Mesothelial cell of epicardium (in vitro differentiated cells): ENCODE data around the gene BLTP2. TPM values are rescaled to one million over a fixed set of nuclear protein-coding genes. Genes with fewer than 3 reads are reported as not detected.

Experiments
- DNase-seq, 2 experiments: peaks; one replicate each; pipeline ENCODE4 v3.0.0; 2021; ENCODE audit warnings: low spot score in 2 of 2; ENCODE audit not compliant: unreplicated experiment in 2 of 2
- H3K27ac Mint-ChIP-seq: 2 replicates; pipeline ENCODE4 v1.8.0; 2021; ENCODE audit warnings: mixed read lengths
- H3K27me3 Mint-ChIP-seq: 2 replicates; pipeline ENCODE4 v1.8.0; 2021; ENCODE audit warnings: low read depth, mixed read lengths
- H3K36me3 Mint-ChIP-seq: 2 replicates; pipeline ENCODE4 v1.8.0; 2021; ENCODE audit warnings: mixed read lengths
- H3K4me1 Mint-ChIP-seq: 2 replicates; pipeline ENCODE4 v1.8.0; 2021; ENCODE audit warnings: mixed read lengths
- H3K4me3 Mint-ChIP-seq: 2 replicates; pipeline ENCODE4 v1.8.0; 2021; ENCODE audit warnings: mild to moderate bottlenecking, moderate library complexity, mixed read lengths
- H3K9me3 Mint-ChIP-seq: 2 replicates; pipeline ENCODE4 v1.8.0; 2021; ENCODE audit warnings: mixed read lengths
- total RNA-seq: library from RNA; stranded (reverse); gene quantifications from 3 replicates; pipeline ENCODE4 v1.2.1, GENCODE V29; 2021
- TF ChIP-seq, protein P1 (sequence below): fragments of 200-600 bp; sonication (generic); IDR thresholded peaks from one replicate; pipeline ENCODE4 v1.5.0; 2021; ENCODE audit warnings: antibody characterized with exemption; ENCODE audit not compliant: unreplicated experiment

BLTP2 gene
- total RNA-seq, 1 donor from 2014 or later: 155 TPM

DNA sequence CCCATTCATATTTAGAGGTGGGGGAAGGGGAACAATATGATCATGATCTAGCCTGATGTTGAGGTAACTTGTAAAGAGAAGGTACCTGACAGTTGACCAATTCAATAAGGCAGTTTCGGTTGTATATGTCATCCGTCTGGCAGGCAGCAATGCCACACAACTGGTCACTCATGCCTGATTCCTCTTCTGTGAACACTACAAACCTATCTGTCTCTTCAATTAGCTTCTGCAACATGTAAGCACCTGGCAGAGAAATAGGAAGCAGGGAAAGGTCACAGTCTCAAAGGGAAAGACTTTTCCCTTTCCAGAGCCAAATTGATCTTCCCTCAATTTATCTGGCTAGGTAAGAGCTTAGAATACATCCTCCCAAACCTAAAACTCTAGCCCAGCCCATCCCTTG is 20.8 kb downstream of the BLTP2 start:
- H3K4me3 Mint-ChIP-seq: no peak overlapping the region
- no peak overlapping the region for H3K27ac Mint-ChIP-seq
- H3K9me3 Mint-ChIP-seq: no peaks in the 10 kb centered on the region
- no peaks in the 10 kb centered on the region for H3K27me3 Mint-ChIP-seq
- TF ChIP-seq, protein P1, sequence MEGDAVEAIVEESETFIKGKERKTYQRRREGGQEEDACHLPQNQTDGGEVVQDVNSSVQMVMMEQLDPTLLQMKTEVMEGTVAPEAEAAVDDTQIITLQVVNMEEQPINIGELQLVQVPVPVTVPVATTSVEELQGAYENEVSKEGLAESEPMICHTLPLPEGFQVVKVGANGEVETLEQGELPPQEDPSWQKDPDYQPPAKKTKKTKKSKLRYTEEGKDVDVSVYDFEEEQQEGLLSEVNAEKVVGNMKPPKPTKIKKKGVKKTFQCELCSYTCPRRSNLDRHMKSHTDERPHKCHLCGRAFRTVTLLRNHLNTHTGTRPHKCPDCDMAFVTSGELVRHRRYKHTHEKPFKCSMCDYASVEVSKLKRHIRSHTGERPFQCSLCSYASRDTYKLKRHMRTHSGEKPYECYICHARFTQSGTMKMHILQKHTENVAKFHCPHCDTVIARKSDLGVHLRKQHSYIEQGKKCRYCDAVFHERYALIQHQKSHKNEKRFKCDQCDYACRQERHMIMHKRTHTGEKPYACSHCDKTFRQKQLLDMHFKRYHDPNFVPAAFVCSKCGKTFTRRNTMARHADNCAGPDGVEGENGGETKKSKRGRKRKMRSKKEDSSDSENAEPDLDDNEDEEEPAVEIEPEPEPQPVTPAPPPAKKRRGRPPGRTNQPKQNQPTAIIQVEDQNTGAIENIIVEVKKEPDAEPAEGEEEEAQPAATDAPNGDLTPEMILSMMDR: no peak
- H3K36me3 Mint-ChIP-seq: peaks cover 50% of the 10 kb centered on the region
- DNase-seq: no peak
- no peaks in the 10 kb centered on the region for H3K4me1 Mint-ChIP-seq

DNA sequence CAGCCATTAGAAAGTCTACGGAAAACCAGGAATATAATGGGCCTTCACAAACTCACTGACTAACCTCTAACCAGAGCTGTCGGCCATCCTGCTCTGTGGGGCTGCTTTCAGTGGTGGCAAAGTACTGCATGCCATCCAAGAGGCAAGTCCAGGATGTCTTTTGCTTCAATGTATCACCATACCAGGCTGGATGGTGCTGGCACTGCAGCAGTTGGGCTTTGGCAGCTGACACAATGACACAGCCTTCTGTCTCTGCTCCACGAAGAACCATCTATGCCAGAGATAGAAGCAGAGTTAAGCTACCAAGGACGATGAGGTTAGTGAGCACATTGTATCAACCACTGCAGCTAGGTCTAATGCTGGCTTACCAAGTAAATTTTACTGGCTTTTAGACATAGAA is 21.3 kb downstream of the BLTP2 start:
- H3K4me3 Mint-ChIP-seq: no peak overlapping the region
- no peaks in the 10 kb centered on the region for H3K27me3 Mint-ChIP-seq
- TF ChIP-seq, protein P1: no peak
- no peaks in the 10 kb centered on the region for H3K4me1 Mint-ChIP-seq
- H3K9me3 Mint-ChIP-seq: no peaks in the 10 kb centered on the region
- no peak for DNase-seq
- H3K27ac Mint-ChIP-seq: no peak overlapping the region
- peaks cover 54% of the 10 kb centered on the region for H3K36me3 Mint-ChIP-seq

DNA sequence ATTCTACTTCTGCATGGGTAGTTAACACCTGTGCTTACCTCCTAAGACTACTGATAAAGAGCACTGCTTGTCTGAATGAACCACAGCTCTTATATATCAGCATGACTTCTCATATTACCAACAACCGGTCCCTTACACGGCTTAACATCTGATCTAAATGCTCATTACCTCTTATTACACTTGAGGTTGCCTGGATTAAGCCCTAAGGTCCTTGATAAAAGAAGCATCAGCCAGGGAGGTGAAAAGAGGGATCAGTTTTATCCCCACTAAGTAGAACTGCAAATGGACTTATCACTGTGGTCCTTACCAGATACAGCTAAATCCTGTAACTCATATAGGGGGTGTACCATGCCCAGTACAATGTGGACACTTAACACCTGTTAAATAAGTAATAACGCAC is 22.8 kb downstream of the BLTP2 start:
- Mint-ChIP-seq H3K27me3 (no peaks in the 10 kb centered on the region), H3K27ac (no peak overlapping the region), H3K9me3 (no peaks in the 10 kb centered on the region), H3K36me3 (peaks cover 48% of the 10 kb centered on the region), H3K4me3 (no peak overlapping the region), H3K4me1 (no peaks in the 10 kb centered on the region)
- no peak for DNase-seq
- TF ChIP-seq, protein P1: no peak

DNA sequence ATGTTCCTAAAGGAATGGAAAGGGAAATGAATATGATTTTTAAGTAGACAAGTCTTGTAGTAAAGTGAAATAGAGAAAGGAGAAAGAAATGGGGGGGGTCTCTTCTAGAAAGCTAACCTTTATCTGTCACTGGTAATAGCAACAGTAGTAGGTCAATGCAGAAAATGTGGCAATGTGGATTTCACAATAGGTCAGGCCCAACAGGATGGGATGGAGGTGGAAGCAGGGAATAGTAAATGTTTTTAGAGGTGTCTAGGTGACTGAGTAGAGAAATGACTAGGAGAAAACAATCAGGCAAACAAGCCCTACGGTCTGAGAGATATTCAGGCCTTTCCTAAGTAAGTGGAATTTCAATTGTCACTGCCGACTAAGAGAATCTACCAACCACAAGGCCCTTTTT is 24.9 kb downstream of the BLTP2 start:
- Mint-ChIP-seq H3K36me3 (peaks cover 44% of the 10 kb centered on the region), H3K4me1 (no peaks in the 10 kb centered on the region), H3K4me3 (no peak overlapping the region), H3K27me3 (no peaks in the 10 kb centered on the region), H3K9me3 (no peaks in the 10 kb centered on the region), H3K27ac (no peak overlapping the region)
- TF ChIP-seq, protein P1: no peak
- DNase-seq: no peak

DNA sequence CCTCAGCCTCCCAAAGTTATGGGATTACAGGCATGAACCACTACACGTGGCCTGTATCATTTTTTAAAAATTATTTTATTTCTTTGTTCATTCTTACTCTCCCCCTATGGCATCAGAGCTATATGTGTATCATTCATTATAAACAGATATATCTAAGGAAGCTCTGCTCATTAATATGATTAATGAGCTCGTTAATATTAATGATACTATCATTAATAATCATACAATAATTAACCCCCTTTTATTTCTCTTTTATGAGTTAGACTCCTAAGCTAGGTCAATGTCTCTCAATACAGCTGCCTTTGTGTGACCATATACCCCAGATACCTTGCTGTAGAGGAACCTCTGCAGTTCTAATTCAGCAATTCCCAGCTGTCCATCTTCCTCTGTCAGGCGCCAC is 26.5 kb downstream of the BLTP2 start:
- Mint-ChIP-seq H3K27me3 (no peaks in the 10 kb centered on the region), H3K27ac (no peak overlapping the region), H3K4me1 (no peaks in the 10 kb centered on the region), H3K4me3 (no peak overlapping the region), H3K9me3 (no peaks in the 10 kb centered on the region), H3K36me3 (peaks cover 51% of the 10 kb centered on the region)
- no peak for DNase-seq
- TF ChIP-seq, protein P1: no peak

DNA sequence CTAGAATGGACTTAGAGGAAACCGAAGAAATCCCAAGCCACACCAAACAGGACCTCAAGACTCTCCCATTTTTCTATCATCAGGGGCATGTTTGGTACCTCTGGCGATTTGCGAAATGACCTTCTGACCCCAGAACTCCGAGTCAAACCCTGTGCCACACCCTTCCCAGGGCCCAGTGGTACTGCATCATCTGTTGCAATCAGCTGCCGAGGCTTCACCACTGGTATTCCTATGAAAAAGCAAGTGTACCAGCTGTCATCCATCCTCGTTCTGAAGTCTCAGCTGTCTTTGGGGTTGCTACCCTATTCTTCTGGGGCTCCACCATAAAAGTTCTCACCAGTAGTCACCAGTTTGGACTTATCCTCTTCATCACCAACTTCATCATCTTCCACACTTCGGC is 28.7 kb downstream of the BLTP2 start:
- Mint-ChIP-seq H3K27me3 (no peaks in the 10 kb centered on the region), H3K9me3 (no peaks in the 10 kb centered on the region), H3K4me3 (no peak overlapping the region), H3K36me3 (peaks cover 38% of the 10 kb centered on the region), H3K4me1 (no peaks in the 10 kb centered on the region), H3K27ac (no peak overlapping the region)
- TF ChIP-seq, protein P1: no peak
- DNase-seq: no peak
